ENCODE data around the gene NRL.

NRL gene

DNA sequence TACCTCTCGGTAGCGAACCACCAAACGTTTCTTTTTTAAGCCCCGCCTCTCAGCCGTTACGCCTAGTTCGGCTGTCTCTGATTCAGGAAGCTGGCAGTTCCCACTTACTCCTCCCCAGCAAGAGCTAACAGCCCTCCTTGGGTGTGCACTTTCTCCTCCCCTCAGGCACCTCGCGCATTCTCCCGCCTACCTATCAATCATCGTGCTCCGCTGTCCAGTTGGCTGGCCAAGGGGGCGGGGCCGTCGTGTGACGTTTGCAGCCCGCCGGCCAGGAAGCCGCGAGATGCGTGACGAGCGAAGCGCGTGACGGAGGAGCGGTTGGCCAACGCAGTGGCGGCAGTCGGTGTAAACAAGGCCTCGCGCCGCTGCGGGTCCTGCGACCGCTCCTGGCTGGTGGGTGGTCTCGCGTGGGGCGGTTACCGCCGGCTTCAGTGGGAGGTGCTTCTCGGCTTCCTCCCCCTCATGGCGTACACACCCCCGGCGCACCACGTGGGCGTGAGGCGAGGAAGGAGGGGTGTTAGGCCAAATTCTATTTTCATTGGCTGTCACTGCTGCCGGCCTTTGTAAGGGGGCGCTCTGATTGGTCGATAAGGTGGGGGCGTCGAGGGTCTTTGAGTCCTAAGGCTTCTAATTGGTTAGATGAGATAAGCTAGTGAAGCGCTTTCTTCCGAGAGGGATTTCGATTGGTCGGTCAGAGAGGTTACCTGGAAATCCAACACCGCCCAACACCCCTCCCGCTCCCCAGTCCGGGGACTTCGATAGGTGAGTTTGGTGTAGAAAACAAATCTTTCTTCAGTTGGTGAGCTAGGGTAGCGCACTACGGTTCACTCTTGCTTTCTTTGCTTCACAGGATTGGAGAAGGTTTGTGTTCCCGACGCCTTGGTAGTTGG lies at the start of gene NRL, which contains the start of gene DCAF11:
Gene NRL (minus strand): TSS at position 418 of the 890 bp plus-strand sequence. CDS start 32,101 bp downstream, outside the sequence.
Gene DCAF11 (plus strand): TSS at position 246 of the 890 bp plus-strand sequence. CDS start 818 bp downstream, outside the sequence.
- DNase-seq (ENCODE audit: low spot score), result peak; percentile 99
- CTCF ChIA-PET, result no interaction called here
- TF ChIP-seq CTCF (conservative IDR thresholded peaks at IDR 0.05; ENCODE audit: low read depth), result no peak
- H3K27ac ChIP-seq, result peak within 1 kb of the TSS; percentile 99
- POLR2A ChIA-PET (ENCODE audit: low non-redundant PET), result interaction anchor here (0.7 to 2.0 kb wide), 10 partner anchors 9 to 769 kb away, joined by 3 to 12 read pairs (median 4); partner anchors contain the start of genes IRF9, PCK2, PSME1 and PSME2

GRCh38 chr14:24162093-24162492 lies 47.3 kb upstream of the NRL start:
- ChIA-PET POLR2A (ENCODE audit: low non-redundant PET) (interaction anchor here (0.6 to 1.3 kb wide), 2 partner anchors 22 to 48 kb away, joined by 4 read pairs; partner anchors contain the start of gene DCAF11), CTCF (interaction anchor here (1.3 to 1.9 kb wide), 3 partner anchors 12 to 104 kb away, joined by 4 to 8 read pairs (median 7); partner anchors contain the start of gene PSME1)
- no peak for TF ChIP-seq CTCF (conservative IDR thresholded peaks at IDR 0.05; ENCODE audit: low read depth)
- no peak for DNase-seq (ENCODE audit: low spot score)
- H3K27ac ChIP-seq, result peak overlapping the region; percentile 90

GRCh38 chr14:24160850-24161804 lies 46.4 kb upstream of the NRL start, which contains the start of gene IRF9:
Gene IRF9, plus strand, starts transcription at chr14:24161265. Its CDS starts 880 bp downstream, at chr14:24162145.
- TF ChIP-seq CTCF (conservative IDR thresholded peaks at IDR 0.05; ENCODE audit: low read depth), result peak; percentile 95
- POLR2A ChIA-PET (ENCODE audit: low non-redundant PET), result interaction anchor here (0.5 to 1.3 kb wide), 5 partner anchors 11 to 917 kb away, joined by 3 to 4 read pairs (median 4); partner anchors contain the start of genes DCAF11 and PSME2
- peak; percentile 94 for DNase-seq (ENCODE audit: low spot score)
- CTCF ChIA-PET, result interaction anchor here (0.7 to 2.0 kb wide), 14 partner anchors 9 to 103 kb away, joined by 3 to 10 read pairs (median 4); partner anchors contain the start of genes PSME1, PSME2 and RNF31
- H3K27ac ChIP-seq, result peak within 1 kb of the TSS; percentile 90

- H3K27ac ChIP-seq, result peak overlapping the region; percentile 90
- ChIA-PET CTCF (interaction anchor here (0.6 to 2.0 kb wide), 12 partner anchors 9 to 102 kb away, joined by 3 to 10 read pairs (median 4); partner anchors contain the start of genes PSME1, PSME2 and RNF31), POLR2A (ENCODE audit: low non-redundant PET) (interaction anchor here (1.2 to 1.3 kb wide), 2 partner anchors 11 to 46 kb away, joined by 4 read pairs; partner anchors contain the start of gene DCAF11)
- no peak for DNase-seq (ENCODE audit: low spot score)
- no peak for TF ChIP-seq CTCF (conservative IDR thresholded peaks at IDR 0.05; ENCODE audit: low read depth)
These were observed 45.7 kb upstream of the NRL start for GRCh38 chr14:24160499-24160849.

DNA sequence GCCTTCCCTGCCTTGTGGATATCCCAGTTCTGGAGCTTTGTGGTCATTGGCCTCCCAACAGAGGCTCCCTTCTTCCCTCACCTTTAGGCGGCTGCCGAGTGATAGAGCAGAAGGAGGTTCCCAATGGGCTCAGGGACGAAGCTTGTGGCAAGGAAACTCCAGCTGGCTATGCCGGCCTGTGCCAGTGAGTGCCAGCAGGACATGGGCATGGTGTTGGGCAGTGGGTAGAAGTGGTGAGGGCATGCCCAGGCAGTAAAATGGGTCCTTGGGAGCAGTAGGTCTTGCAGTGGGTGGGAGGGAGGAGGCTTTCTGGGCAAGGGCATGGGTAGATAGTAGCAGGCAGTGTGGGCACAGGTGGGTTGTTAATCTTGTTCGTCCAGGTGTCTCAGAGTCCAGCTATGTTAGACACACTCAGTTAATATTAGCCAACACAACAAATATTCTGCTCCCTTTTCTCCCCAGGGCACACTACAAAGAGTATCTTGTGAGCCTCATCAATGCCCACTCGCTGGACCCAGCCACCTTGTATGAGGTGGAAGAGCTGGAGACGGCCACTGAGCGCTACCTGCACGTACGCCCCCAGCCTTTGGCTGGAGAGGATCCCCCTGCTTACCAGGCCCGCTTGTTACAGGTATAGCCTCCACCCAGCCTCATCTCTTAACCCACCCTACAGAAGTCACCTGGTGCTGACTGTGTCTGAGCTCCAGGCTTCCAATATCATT lies 45.2 kb upstream of the NRL start:
- H3K27ac ChIP-seq, result peak overlapping the region; percentile 90
- DNase-seq (ENCODE audit: low spot score), result no peak
- ChIA-PET CTCF (interaction anchor here (0.6 to 2.0 kb wide), 6 partner anchors 8 to 54 kb away, joined by 3 to 10 read pairs (median 6); partner anchors contain the start of genes PSME1, PSME2 and RNF31), POLR2A (ENCODE audit: low non-redundant PET) (no interaction called here)
- TF ChIP-seq CTCF (conservative IDR thresholded peaks at IDR 0.05; ENCODE audit: low read depth), result no peak
